ENCODE measurements around the gene LTV1. TPM values are rescaled to one million over a fixed set of nuclear protein-coding genes. Genes with fewer than 3 reads are reported as not detected.

The LTV1 gene
- total RNA-seq, 1 experiment from 2014 or later, result 20.7 TPM

DNA sequence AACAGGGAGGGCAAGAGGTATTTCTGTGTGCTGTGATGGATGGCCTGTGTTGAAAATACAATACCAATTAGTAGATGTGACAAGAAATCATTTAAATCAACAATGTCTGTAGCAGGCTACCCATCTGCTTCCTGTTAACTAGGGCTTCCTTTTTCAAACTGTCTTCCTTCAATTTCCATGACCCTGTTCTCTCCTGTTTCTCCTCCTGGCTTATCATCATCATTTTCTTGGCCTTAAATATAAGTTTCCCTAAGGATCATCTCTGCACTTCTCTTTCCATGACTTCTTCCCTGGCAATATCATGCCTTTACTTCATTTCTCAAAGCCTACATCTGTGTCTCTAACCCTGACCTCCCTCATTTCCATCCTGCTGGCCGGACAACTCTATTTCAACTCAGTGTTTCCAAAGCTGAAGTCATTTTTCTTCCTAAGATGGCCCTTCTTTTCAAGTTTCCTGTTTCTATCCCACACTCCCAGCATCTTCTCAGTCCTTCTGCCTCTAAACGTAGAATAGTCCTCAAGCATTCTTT, 39.3 kb downstream of the LTV1 start:
- ATAC-seq (no peak), DNase-seq (no peak)
- CTCF ChIA-PET, result no interaction called here
- Histone ChIP-seq H3K4me1 (ENCODE audit: insufficient read depth, low read length) (peaks cover 13% of the 10 kb centered on the region; the same call in 1 of the 2 replicates), H3K27me3 (ENCODE audit: low read length) (no peaks in the 10 kb centered on the region), H3F3A (ENCODE audit: low read length, unreplicated experiment) (no peaks in the 10 kb centered on the region), H4K20me1 (ENCODE audit: low read length) (no peaks in the 10 kb centered on the region), H3K9me2 (replicated peaks; ENCODE audit: low read length) (no peaks in the 10 kb centered on the region), H3K4me3 (ENCODE audit: low read length) (no peak overlapping the region), H3K9me3 (ENCODE audit: low read length) (no peaks in the 10 kb centered on the region), H3K36me3 (ENCODE audit: low read depth, low read length) (no peaks in the 10 kb centered on the region), H3K4me2 (ENCODE audit: low read length) (no peak overlapping the region), H2AFZ (ENCODE audit: low read length) (no peak overlapping the region), H3K27ac (ENCODE audit: low read length) (no peak overlapping the region), H3K79me2 (ENCODE audit: low read length) (no peaks in the 10 kb centered on the region), H3K9ac (ENCODE audit: low read length) (no peak overlapping the region)
- POLR2A ChIA-PET (ENCODE audit: unreplicated experiment), result no interaction called here
- no TSS peak for BruUV-seq (replicated peaks)
- TF ChIP-seq, protein P1, sequence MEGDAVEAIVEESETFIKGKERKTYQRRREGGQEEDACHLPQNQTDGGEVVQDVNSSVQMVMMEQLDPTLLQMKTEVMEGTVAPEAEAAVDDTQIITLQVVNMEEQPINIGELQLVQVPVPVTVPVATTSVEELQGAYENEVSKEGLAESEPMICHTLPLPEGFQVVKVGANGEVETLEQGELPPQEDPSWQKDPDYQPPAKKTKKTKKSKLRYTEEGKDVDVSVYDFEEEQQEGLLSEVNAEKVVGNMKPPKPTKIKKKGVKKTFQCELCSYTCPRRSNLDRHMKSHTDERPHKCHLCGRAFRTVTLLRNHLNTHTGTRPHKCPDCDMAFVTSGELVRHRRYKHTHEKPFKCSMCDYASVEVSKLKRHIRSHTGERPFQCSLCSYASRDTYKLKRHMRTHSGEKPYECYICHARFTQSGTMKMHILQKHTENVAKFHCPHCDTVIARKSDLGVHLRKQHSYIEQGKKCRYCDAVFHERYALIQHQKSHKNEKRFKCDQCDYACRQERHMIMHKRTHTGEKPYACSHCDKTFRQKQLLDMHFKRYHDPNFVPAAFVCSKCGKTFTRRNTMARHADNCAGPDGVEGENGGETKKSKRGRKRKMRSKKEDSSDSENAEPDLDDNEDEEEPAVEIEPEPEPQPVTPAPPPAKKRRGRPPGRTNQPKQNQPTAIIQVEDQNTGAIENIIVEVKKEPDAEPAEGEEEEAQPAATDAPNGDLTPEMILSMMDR (conservative IDR thresholded peaks at IDR 0.05; ENCODE audit: low read depth, low read length), result no peak
- TF ChIP-seq EZH2 (IDR thresholded peaks at IDR 0.05; ENCODE audit: low read length, unreplicated experiment), result no peak
- intact Hi-C loops (cut with micrococcal nuclease), result no loop called here

DNA sequence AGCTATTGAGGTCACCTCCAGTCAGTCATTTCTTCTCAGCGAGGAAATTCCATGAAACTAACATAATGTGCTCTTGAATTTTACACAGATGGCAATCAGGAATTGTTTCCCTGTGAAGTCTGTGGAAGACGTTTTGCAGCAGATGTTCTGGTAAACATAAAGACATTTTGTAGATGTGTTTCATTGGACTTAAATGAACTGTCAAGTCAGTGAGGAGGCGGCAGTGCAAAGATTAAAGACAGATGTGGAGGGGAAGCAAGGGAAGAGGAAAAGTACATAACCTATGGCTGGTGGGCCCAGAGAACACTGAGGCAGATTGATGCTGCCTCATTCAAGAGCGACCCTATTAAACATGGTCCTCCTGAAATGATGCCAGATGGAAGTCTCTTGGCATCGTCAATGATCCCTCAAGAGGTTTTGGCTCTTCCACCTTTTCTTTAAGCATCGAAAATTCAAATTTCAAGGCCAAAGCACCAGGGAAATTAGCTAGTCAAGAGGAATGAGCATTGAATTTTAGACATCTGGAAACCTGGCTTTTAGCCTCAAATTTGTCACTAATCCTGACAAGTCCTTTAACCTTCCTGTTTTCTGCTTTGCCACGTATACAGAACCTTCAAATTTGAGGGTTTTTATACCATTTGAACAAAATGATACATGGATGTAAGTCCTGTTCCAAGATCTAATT, 41.2 kb downstream of the LTV1 start:
- POLR2A ChIA-PET (ENCODE audit: unreplicated experiment), result no interaction called here
- no peak for DNase-seq
- TF ChIP-seq, protein P1 (conservative IDR thresholded peaks at IDR 0.05; ENCODE audit: low read depth, low read length), result no peak
- no peak for TF ChIP-seq EZH2phosphoT487 (IDR thresholded peaks at IDR 0.05; ENCODE audit: borderline replicate concordance, low read length)
- H3K9me2 ChIP-seq (replicated peaks; ENCODE audit: low read length), result no peaks in the 10 kb centered on the region
- intact Hi-C loops (cut with micrococcal nuclease), result no loop called here
- no peak overlapping the region for H3K4me2 ChIP-seq (ENCODE audit: low read length)
- no peak overlapping the region for H3K4me3 ChIP-seq (ENCODE audit: low read length)
- no peaks in the 10 kb centered on the region for H3K4me1 ChIP-seq (ENCODE audit: insufficient read depth, low read length)
- H3K9me3 ChIP-seq (ENCODE audit: low read length), result 0 out of 2 replicates have a peak, but pooled peaks cover 5% of the 10 kb centered on the region
- H3K27ac ChIP-seq (ENCODE audit: low read length), result no peak overlapping the region
- no peaks in the 10 kb centered on the region for H3K79me2 ChIP-seq (ENCODE audit: low read length)
- no peaks in the 10 kb centered on the region for H4K20me1 ChIP-seq (ENCODE audit: low read length)
- no TSS peak for BruUV-seq (replicated peaks)
- no peak overlapping the region for H3K9ac ChIP-seq (ENCODE audit: low read length)
- CTCF ChIA-PET, result no interaction called here
- no peaks in the 10 kb centered on the region for H3K27me3 ChIP-seq (ENCODE audit: low read length)
- no peaks in the 10 kb centered on the region for H3F3A ChIP-seq (ENCODE audit: low read length, unreplicated experiment)
- H3K36me3 ChIP-seq (ENCODE audit: low read depth, low read length), result no peaks in the 10 kb centered on the region
- no peak for ATAC-seq
- H2AFZ ChIP-seq (ENCODE audit: low read length), result no peak overlapping the region

DNA sequence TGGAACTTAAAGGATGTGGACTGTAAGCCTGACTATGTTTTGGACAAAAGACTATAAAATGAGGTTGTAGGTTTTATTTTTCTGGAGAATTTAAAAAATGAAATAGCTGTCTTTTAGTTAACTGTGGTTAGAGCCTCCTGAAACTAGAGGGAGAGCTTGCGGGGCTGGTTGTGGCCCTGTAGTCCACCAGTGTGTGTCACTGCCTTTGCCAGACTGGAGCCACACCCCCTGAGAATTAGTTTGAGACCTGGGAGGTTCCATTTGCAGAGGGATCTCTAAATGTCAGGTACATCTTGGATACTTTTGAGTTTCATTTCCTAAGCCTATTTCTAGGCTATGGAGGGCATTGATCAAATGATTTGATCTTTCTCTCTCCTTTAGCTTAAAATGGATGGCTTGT, 42.0 kb downstream of the LTV1 start:
- ChIA-PET CTCF (no interaction called here), POLR2A (ENCODE audit: unreplicated experiment) (no interaction called here)
- H3K36me3 ChIP-seq (ENCODE audit: low read depth, low read length), result no peaks in the 10 kb centered on the region
- no peaks in the 10 kb centered on the region for H3K27me3 ChIP-seq (ENCODE audit: low read length)
- H3K79me2 ChIP-seq (ENCODE audit: low read length), result no peaks in the 10 kb centered on the region
- no peak overlapping the region for H3K4me3 ChIP-seq (ENCODE audit: low read length)
- no peaks in the 10 kb centered on the region for H3F3A ChIP-seq (ENCODE audit: low read length, unreplicated experiment)
- no peak overlapping the region for H2AFZ ChIP-seq (ENCODE audit: low read length)
- H3K4me1 ChIP-seq (ENCODE audit: insufficient read depth, low read length), result no peaks in the 10 kb centered on the region
- H3K4me2 ChIP-seq (ENCODE audit: low read length), result no peak overlapping the region
- BruUV-seq (replicated peaks), result no TSS peak
- no peaks in the 10 kb centered on the region for H3K9me2 ChIP-seq (replicated peaks; ENCODE audit: low read length)
- no peaks in the 10 kb centered on the region for H4K20me1 ChIP-seq (ENCODE audit: low read length)
- TF ChIP-seq EZH2 (IDR thresholded peaks at IDR 0.05; ENCODE audit: low read length, unreplicated experiment), result no peak
- TF ChIP-seq EZH2phosphoT487 (IDR thresholded peaks at IDR 0.05; ENCODE audit: borderline replicate concordance, low read length), result no peak
- TF ChIP-seq, protein P1 (conservative IDR thresholded peaks at IDR 0.05; ENCODE audit: low read depth, low read length), result no peak
- no peak overlapping the region for H3K27ac ChIP-seq (ENCODE audit: low read length)
- 0 out of 2 replicates have a peak, but pooled peaks cover 5% of the 10 kb centered on the region for H3K9me3 ChIP-seq (ENCODE audit: low read length)
- no peak overlapping the region for H3K9ac ChIP-seq (ENCODE audit: low read length)
- ATAC-seq (no peak), DNase-seq (no peak)
- intact Hi-C loops (cut with micrococcal nuclease), result no loop called here
